Endothelial cell of umbilical vein (primary cell): Measurements from ENCODE around the gene IPP. TPM values are rescaled to one million over a fixed set of nuclear protein-coding genes. Genes with fewer than 3 reads are reported as not detected.
A peak's percentile ranks its signal among the peaks of the same experiment; 100 is the strongest.
"Not testable (repeated sequence)": the region's sequence is repeated elsewhere in the genome, so short reads cannot be mapped to it uniquely, and the experiment has no call there.

Source experiments
- BruUV-seq: library from RNA; stranded (reverse); fragments of 400-500 nt; replicated peaks from 2 replicates; lab custom pipeline; 2021; lab: Mats Ljungman, UMichigan
- CTCF ChIA-PET: fragments of 300-600, 350-600 bp; sonication (Branson Sonifier 250); formaldehyde crosslinking; loops from one replicate; lab custom pipeline; 2021; ENCODE audit warnings: antibody characterized with exemption, inconsistent platforms; lab: Charles Lee
- POLR2A ChIA-PET: fragments of 300-600, 350-600 bp; sonication (Branson Sonifier 250); formaldehyde crosslinking; loops from one replicate; lab custom pipeline; 2021; ENCODE audit warnings: antibody characterized with exemption, inconsistent platforms; lab: Charles Lee
- DNase-seq: peaks from one replicate; pipeline ENCODE4 v3.0.0-alpha.2; 2011; ENCODE audit warnings: low read depth, low spot score
- FAIRE-seq: peaks from 2 replicates; lab custom pipeline; 2011; peaks lifted over from hg19 to GRCh38; lab: Jason Lieb, UNC
- H2AFZ ChIP-seq: 2 replicates; pipeline ENCODE4 v1.6.0; 2012; ENCODE audit warnings: low read depth, low read length, control low read depth, inconsistent platforms
- H3K27ac ChIP-seq: 2 replicates; pipeline ENCODE4 v1.5.1; 2011; ENCODE audit warnings: low read depth, mild to moderate bottlenecking, control low read depth, low read length, moderate library complexity; ENCODE audit not compliant: insufficient read depth
- H3K27me3 ChIP-seq, 2 experiments: 2 replicates each; pipeline versions ENCODE4 v1.6.0 to v1.6.1; 2011; ENCODE audit warnings: low read length in 2 of 2, mixed read lengths in 1 of 2; ENCODE audit not compliant: control insufficient read depth in 2 of 2, insufficient read depth in 2 of 2
- H3K36me3 ChIP-seq, 2 experiments: 2 replicates in 1 of 2; 3 replicates in 1 of 2; pipeline ENCODE4 v1.5.1; 2011; ENCODE audit warnings: low read length in 2 of 2, mild to moderate bottlenecking in 1 of 2, moderate library complexity in 1 of 2; ENCODE audit not compliant: control insufficient read depth in 2 of 2, insufficient read depth in 2 of 2; ENCODE audit errors: extremely low read depth in 1 of 2
- H3K4me1 ChIP-seq: 3 replicates; pipeline ENCODE4 v1.5.1; 2011; ENCODE audit warnings: mild to moderate bottlenecking, low read length; ENCODE audit not compliant: control insufficient read depth, insufficient read depth; ENCODE audit errors: extremely low read depth
- H3K4me2 ChIP-seq: 2 replicates; pipeline ENCODE4 v1.6.1; 2011; ENCODE audit warnings: low read length, control low read depth, mixed read lengths; ENCODE audit not compliant: insufficient read depth
- H3K4me3 ChIP-seq, 3 experiments: fragments of 200-600 bp in 1 of 3; sonication (generic), shearing (Covaris generic) in 1 of 3; replicated peaks in 1 of 3; 2 replicates each; pipeline ENCODE4 v1.5.1; 2011 to 2016; ENCODE audit warnings: control low read depth in 3 of 3, low read length in 3 of 3, mild to moderate bottlenecking in 2 of 3, inconsistent platforms in 1 of 3, low read depth in 1 of 3, moderate library complexity in 1 of 3; ENCODE audit not compliant: insufficient read depth in 1 of 3
- H3K79me2 ChIP-seq: 2 replicates; pipeline ENCODE4 v1.6.0; 2012; ENCODE audit warnings: low read length, inconsistent platforms; ENCODE audit not compliant: control insufficient read depth, insufficient read depth
- H3K9ac ChIP-seq: replicated peaks from 2 replicates; pipeline ENCODE3; 2011; ENCODE audit warnings: low read length, control low read depth; ENCODE audit not compliant: insufficient read depth; ENCODE audit errors: extremely low read depth
- H3K9me1 ChIP-seq: replicated peaks from 3 replicates; pipeline ENCODE4 v1.6.0; 2011; ENCODE audit warnings: mild to moderate bottlenecking, low read length; ENCODE audit not compliant: control insufficient read depth, insufficient read depth; ENCODE audit errors: extremely low read depth
- H3K9me3 ChIP-seq: replicated peaks from 2 replicates; pipeline ENCODE4 v1.5.1; 2012; ENCODE audit warnings: low read length, inconsistent platforms; ENCODE audit not compliant: control insufficient read depth, insufficient read depth
- H4K20me1 ChIP-seq: replicated peaks from 2 replicates; pipeline ENCODE3; 2011; ENCODE audit warnings: mild to moderate bottlenecking, low read length; ENCODE audit not compliant: control insufficient read depth, insufficient read depth; ENCODE audit errors: extremely low read depth
- POLR2A ChIP-seq: IDR thresholded peaks from 2 replicates; pipeline ENCODE4 v1.6.1; 2012; ENCODE audit warnings: low read depth, mild to moderate bottlenecking, control low read depth, low read length
- dilution Hi-C: fragments of 300-500 bp; cut with MboI; formaldehyde crosslinking; loops from one replicate; pipeline ENCODE4 v1.15.0; 2019; ENCODE audit warnings: low sequenced_read_pairs; ENCODE audit not compliant: extremely low pct_ligation_motif_present
- intact Hi-C: fragments of 100-400 bp; cut with micrococcal nuclease; formaldehyde crosslinking; loops from one replicate; pipeline ENCODE4 v1.10.0; 2022
- polyA plus RNA-seq, 4 experiments: library from polyadenylated mRNA; depleted of rRNA in 3 of 4; stranded (reverse) in 3 of 4; unstranded in 1 of 4; fragments of >200 nt; gene quantifications; 2 replicates each; pipeline versions ENCODE4 v1.2.1 to v1.2.3, GENCODE V29; 2011 to 2012; ENCODE audit warnings: missing spikeins in 1 of 4
- total RNA-seq: library from RNA; stranded (reverse); gene quantifications from 2 replicates; pipeline ENCODE4 v1.2.3, GENCODE V29; 2021

IPP gene
- total and polyA plus RNA-seq, 2 donors (not counting 3 experiments of a cell fraction or from before 2014, with no cell fraction given): 2.1 to 6.3 TPM

DNA sequence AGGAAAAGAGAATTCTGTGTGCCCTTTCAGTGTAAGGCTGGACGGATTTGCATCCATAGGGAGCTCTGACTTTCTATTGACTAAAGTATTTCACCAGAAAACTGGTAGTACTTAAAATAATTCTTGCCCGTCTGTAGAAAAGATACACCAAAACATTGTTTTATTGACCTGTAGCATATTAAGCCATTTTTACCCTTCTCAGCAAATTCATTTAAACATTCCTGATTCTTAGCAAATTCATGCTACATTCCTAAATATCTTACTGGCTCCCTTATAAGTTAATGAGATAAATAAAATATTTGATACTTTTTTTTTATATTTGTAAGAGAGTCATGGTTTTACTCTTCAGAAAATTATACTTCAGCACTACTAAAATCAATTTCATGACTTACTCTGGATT, 1.6 kb upstream of the IPP start:
- peaks cover 8% of the 10 kb centered on the region for H3K4me1 ChIP-seq
- H3K9me1 ChIP-seq: no peaks in the 10 kb centered on the region
- no peaks in the 10 kb centered on the region for H4K20me1 ChIP-seq
- DNase-seq: no peak
- no peak overlapping the region for H3K4me3 ChIP-seq
- no peaks in the 10 kb centered on the region for H3K36me3 ChIP-seq
- no peak for TF ChIP-seq POLR2A
- no peak overlapping the region for H2AFZ ChIP-seq
- H3K27ac ChIP-seq: no peak overlapping the region
- BruUV-seq: no TSS peak
- POLR2A ChIA-PET: interaction anchor here (0.6 kb wide), 1 partner anchor 374 kb away, joined by 3 read pairs; no protein-coding TSS in a partner anchor
- CTCF ChIA-PET: no interaction called here
- intact Hi-C loops: loop anchor here (5.0 kb wide), 1 partner anchor 130 kb away; no protein-coding TSS in a partner anchor
- no peaks in the 10 kb centered on the region for H3K9me3 ChIP-seq
- no peak for FAIRE-seq
- H3K9ac ChIP-seq: no peak overlapping the region
- H3K79me2 ChIP-seq: no peaks in the 10 kb centered on the region
- dilution Hi-C loops: no loop called here
- no peaks in the 10 kb centered on the region for H3K27me3 ChIP-seq
- H3K4me2 ChIP-seq: no peak overlapping the region

DNA sequence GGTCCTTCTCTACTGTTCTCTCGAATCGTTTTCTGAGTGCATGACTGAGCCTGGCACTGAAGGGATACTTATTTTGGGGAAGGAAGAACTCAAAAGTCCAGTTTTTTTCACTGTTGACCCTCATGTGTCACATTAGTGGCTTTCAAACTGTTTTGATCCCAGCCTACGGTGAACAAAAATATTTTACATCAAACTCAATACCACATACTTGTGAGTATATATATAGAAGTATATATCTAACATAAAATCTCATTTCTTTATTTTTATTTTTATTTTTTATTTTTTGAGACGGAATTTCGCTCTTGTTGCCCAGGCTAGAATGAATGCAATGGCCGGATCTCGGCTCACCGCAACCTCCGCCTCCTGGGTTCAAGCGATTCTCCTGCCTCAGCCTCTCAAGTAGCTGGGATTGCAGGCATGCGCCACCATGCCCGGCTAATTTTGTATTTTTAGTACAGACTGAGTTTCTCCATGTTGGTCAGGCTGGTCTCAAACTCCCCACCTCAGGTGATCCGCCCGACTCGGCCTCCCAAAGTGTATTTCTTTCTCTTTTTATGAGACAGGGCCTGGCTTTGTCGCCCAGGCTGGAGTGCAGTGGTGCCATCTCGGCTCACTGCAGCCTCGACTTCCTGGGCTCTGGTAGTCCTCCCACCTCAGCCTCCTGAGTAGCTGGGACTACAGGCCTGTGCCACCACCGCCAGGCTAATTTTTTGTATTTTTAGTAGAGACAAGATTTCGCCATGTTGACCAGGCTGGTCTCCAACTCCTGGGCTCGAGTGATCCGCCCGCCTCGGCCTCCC, 786 bp upstream of the IPP start:
- H3K9me3 ChIP-seq, CTCF ChIA-PET, H3K27me3 ChIP-seq, DNase-seq, dilution Hi-C loops, FAIRE-seq, H3K79me2 ChIP-seq, H3K4me1 ChIP-seq, H3K36me3 ChIP-seq, H4K20me1 ChIP-seq, H3K9me1 ChIP-seq: not testable (repeated sequence)
- BruUV-seq: TSS peak; percentile 89
- Histone ChIP-seq H3K4me3 (peak overlapping the region; percentile 36 to 66 (median 40)), H3K27ac (peak overlapping the region; percentile 97), H2AFZ (peak overlapping the region; percentile 99), H3K4me2 (peak overlapping the region; percentile 89), H3K9ac (peak overlapping the region; percentile 99)
- POLR2A ChIA-PET: interaction anchor here (1.1 to 1.3 kb wide), 2 partner anchors 65 to 230 kb away, joined by 3 read pairs; partner anchors contain the start of genes GPBP1L1 and PRDX1
- intact Hi-C loops: loop anchor here (5.0 kb wide), 1 partner anchor 131 kb away; no protein-coding TSS in a partner anchor
